Skeletal muscle satellite cell (primary cell): Measurements from ENCODE around the gene IFNA7. TPM values are rescaled to one million over a fixed set of nuclear protein-coding genes. Genes with fewer than 3 reads are reported as not detected.
"Not testable (repeated sequence)": the region's sequence is repeated elsewhere in the genome, so short reads cannot be mapped to it uniquely, and the experiment has no call there.

Experiments
- H3K27me3 ChIP-seq: 2 replicates; pipeline ENCODE4 v1.7.0; 2013; ENCODE audit warnings: low read length; ENCODE audit not compliant: control insufficient read depth, insufficient read depth
- H3K36me3 ChIP-seq: 2 replicates; pipeline ENCODE4 v1.7.0; 2013; ENCODE audit warnings: mild to moderate bottlenecking, control low read depth, low read length; ENCODE audit not compliant: insufficient read depth
- H3K4me1 ChIP-seq: 2 replicates; pipeline ENCODE4 v1.7.0; 2013; ENCODE audit warnings: low read length; ENCODE audit not compliant: control insufficient read depth, insufficient read depth
- H3K4me2 ChIP-seq: 2 replicates; pipeline ENCODE4 v1.7.0; 2013; ENCODE audit warnings: mild to moderate bottlenecking, low read length
- H3K4me3 ChIP-seq: 2 replicates; pipeline ENCODE4 v1.7.0; 2013; ENCODE audit warnings: low read length
- H3K9ac ChIP-seq: 2 replicates; pipeline ENCODE4 v1.7.0; 2013; ENCODE audit warnings: mild to moderate bottlenecking, low read depth, low read length, moderate library complexity
- H3K9me3 ChIP-seq: replicated peaks from 2 replicates; pipeline ENCODE4 v1.7.0; 2013; ENCODE audit warnings: mild to moderate bottlenecking, control low read depth, low read length
- small RNA-seq: library from RNA; depleted of rRNA; stranded (forward); fragments of <200 nt; gene quantifications from one replicate; pipeline ENCODE3, GENCODE V24; 2012

IFNA7 gene

GRCh38 chr9:21171351-21171750 is 30.7 kb downstream of the IFNA7 start:
- H3K9me3 ChIP-seq, result no peaks in the 10 kb centered on the region
- no peaks in the 10 kb centered on the region for H3K36me3 ChIP-seq
- H3K9ac ChIP-seq, result no peak overlapping the region
- H3K4me3 ChIP-seq, result no peak overlapping the region
- H3K4me2 ChIP-seq, result no peak overlapping the region
- no peaks in the 10 kb centered on the region for H3K4me1 ChIP-seq
- peaks cover 15% of the 10 kb centered on the region for H3K27me3 ChIP-seq

- not testable (repeated sequence) for H3K27me3 ChIP-seq, H3K4me1 ChIP-seq, H3K9me3 ChIP-seq, H3K4me2 ChIP-seq, H3K4me3 ChIP-seq, H3K36me3 ChIP-seq, H3K9ac ChIP-seq
Measured at GRCh38 chr9:21166560-21166959, 35.4 kb downstream of the IFNA7 start, which contains the start of gene IFNA21. Gene IFNA21, minus strand, starts transcription at chr9:21166660. Its CDS starts 48 bp downstream, at chr9:21166612.

GRCh38 chr9:21165516-21165915 is 36.5 kb downstream of the IFNA7 start:
- Histone ChIP-seq H3K36me3 (no peaks in the 10 kb centered on the region), H3K9ac (no peak overlapping the region), H3K9me3 (no peaks in the 10 kb centered on the region), H3K27me3 (peaks cover 5% of the 10 kb centered on the region), H3K4me1 (no peaks in the 10 kb centered on the region), H3K4me2 (no peak overlapping the region), H3K4me3 (no peak overlapping the region)

GRCh38 chr9:21160178-21160577 is 41.8 kb downstream of the IFNA7 start:
- H3K4me1 ChIP-seq, result peaks cover 5% of the 10 kb centered on the region
- H3K36me3 ChIP-seq, result no peaks in the 10 kb centered on the region
- H3K27me3 ChIP-seq, result no peaks in the 10 kb centered on the region
- H3K9ac ChIP-seq, result no peak overlapping the region
- H3K4me2 ChIP-seq, result no peak overlapping the region
- H3K9me3 ChIP-seq, result no peaks in the 10 kb centered on the region
- no peak overlapping the region for H3K4me3 ChIP-seq

- Histone ChIP-seq H3K4me1 (peaks cover 15% of the 10 kb centered on the region), H3K4me3 (no peak overlapping the region), H3K9me3 (no peaks in the 10 kb centered on the region), H3K9ac (no peak overlapping the region), H3K36me3 (no peaks in the 10 kb centered on the region), H3K27me3 (no peaks in the 10 kb centered on the region), H3K4me2 (no peak overlapping the region)
Measured at GRCh38 chr9:21155501-21155900, 46.5 kb downstream of the IFNA7 start.

- Histone ChIP-seq H3K9ac (no peak overlapping the region), H3K4me3 (no peak overlapping the region), H3K4me1 (peaks cover 15% of the 10 kb centered on the region), H3K36me3 (no peaks in the 10 kb centered on the region), H3K9me3 (no peaks in the 10 kb centered on the region), H3K27me3 (no peaks in the 10 kb centered on the region), H3K4me2 (peak overlapping the region; percentile 65)
Measured at GRCh38 chr9:21154018-21154608, 47.9 kb downstream of the IFNA7 start.

- H3K9ac ChIP-seq, result no peak overlapping the region
- H3K4me3 ChIP-seq, result no peak overlapping the region
- no peaks in the 10 kb centered on the region for H3K27me3 ChIP-seq
Measured at GRCh38 chr9:21153336-21154017, 48.5 kb downstream of the IFNA7 start.

More at GRCh38 chr9:21153336-21154017, 48.5 kb downstream of the IFNA7 start:
- peaks cover 15% of the 10 kb centered on the region for H3K4me1 ChIP-seq
- no peaks in the 10 kb centered on the region for H3K9me3 ChIP-seq
- H3K36me3 ChIP-seq, result no peaks in the 10 kb centered on the region
- H3K4me2 ChIP-seq, result peak overlapping the region; percentile 65

Small RNA genes within 50 kb of the gene (small RNA-seq; reads per million reads assigned to genes)
- not detected for gene RF00019
